NCI-H345 treated with DMSO at 0.1 percent for 48 hours (cell line): Measurements from ENCODE around the gene MAEA.

Experiments used
- DNase-seq: peaks from one replicate; lab custom pipeline; 2025; ENCODE audit not compliant: unreplicated experiment; lab: John Stamatoyannopoulos, UW

MAEA gene

GRCh38 chr4:1298461-1298860 lies 8.8 kb downstream of the MAEA start:
- no peak for DNase-seq

GRCh38 chr4:1299301-1299860 lies 9.7 kb downstream of the MAEA start:
- no peak for DNase-seq

- DNase-seq, result no peak
Observed at GRCh38 chr4:1300466-1301455, 11.1 kb downstream of the MAEA start.

- DNase-seq, result no peak
Observed at GRCh38 chr4:1302159-1302558, 12.5 kb downstream of the MAEA start.

DNA sequence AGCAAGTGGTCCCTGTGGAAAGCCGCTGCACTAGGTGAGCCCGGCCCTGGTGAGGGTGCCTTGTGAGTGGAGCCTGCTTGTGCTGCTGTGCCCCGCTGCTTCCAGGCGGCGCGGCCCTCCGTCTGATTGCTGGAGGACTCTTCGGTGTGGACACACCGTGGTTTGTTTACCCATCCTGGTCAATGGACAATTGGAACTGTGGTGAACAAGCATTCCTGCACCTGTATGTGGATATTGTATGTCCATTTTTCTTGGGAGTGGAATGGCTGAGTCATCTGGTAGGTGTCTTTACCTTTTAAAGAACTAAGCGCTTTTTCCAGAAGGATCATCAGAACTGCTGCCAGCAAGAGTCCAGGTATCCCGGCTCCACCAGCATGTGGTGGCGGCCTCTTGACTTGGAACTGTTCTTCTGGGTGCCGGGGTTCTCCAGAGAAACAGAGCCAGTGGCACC lies 15.6 kb downstream of the MAEA start:
- no peak for DNase-seq

GRCh38 chr4:1305781-1306455 lies 16.2 kb downstream of the MAEA start:
- DNase-seq, result no peak

DNA sequence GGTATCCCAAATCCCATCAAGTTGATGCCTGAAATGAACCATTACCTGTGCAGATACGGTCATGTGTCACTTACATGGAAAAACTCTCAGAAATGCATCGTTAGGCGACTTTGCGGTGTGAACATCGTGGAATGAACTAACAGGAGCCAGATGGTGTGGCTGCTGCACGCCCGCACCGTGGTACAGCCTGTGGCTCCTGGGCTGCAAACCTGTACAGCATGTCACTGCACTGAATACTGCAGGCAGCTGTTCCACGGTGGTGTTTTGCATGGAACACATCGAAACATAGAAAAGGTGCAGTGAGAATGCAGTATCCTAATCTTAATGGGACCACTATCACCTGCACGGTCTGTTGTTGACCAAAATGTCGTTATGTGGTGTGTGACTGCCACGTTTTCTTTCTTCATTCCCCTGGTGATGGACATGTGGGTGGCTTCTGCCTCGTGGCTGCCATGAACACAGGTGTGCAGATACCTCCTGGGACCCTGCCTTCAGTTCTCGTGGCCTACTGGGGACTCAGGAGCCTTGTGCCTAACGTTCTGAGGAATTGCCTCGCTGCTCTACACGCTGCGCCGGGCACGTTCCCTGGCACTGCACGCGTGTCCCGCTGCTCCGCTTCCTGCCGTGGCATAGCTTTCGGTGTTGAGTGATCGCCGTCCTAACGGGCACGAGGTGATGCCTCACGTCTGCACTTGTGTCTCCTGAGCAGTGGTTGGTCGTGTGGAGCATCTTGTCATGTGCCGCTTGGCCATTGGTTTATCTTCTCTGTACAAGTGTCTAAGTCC lies 18.5 kb downstream of the MAEA start:
- DNase-seq, result no peak

GRCh38 chr4:1309261-1310010 lies 19.7 kb downstream of the MAEA start:
- DNase-seq, result no peak

DNA sequence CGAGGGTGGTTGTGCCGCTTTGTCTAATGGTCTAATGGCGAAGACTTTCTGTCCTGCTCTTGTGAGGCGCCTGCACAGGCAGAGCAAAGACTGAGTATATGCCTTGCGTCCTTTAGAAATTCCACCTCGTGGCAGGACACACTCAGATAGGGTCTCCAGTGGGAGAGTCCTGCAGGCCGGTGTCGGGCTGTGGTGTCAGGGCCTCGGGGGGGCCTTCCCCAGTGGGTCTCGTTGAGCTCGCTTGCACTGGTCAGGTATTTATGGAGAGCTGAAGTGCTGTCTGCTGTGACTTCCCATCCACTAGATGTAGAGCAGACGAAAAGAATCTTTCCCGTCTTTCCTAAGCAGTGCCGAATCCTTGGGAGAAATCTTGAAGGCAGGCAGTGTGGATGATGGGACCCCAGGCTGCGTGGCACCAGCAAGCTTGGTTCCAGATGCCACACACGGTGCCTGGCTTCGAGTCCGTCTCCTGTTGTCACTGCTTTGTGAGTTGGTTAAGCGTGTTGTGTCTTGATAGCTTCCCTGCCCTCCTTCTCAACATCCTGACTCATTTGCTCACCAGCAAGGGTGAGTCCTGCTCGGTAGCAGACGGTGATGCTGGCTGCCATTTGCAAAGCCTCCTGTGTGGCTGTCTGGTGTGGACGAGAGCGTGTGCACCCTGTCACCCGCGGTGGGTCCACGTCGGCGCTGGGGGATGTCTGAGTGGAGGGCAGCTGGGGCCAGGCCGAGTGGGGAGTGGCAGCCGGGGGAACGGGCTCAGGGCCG lies 20.5 kb downstream of the MAEA start:
- no peak for DNase-seq

DNA sequence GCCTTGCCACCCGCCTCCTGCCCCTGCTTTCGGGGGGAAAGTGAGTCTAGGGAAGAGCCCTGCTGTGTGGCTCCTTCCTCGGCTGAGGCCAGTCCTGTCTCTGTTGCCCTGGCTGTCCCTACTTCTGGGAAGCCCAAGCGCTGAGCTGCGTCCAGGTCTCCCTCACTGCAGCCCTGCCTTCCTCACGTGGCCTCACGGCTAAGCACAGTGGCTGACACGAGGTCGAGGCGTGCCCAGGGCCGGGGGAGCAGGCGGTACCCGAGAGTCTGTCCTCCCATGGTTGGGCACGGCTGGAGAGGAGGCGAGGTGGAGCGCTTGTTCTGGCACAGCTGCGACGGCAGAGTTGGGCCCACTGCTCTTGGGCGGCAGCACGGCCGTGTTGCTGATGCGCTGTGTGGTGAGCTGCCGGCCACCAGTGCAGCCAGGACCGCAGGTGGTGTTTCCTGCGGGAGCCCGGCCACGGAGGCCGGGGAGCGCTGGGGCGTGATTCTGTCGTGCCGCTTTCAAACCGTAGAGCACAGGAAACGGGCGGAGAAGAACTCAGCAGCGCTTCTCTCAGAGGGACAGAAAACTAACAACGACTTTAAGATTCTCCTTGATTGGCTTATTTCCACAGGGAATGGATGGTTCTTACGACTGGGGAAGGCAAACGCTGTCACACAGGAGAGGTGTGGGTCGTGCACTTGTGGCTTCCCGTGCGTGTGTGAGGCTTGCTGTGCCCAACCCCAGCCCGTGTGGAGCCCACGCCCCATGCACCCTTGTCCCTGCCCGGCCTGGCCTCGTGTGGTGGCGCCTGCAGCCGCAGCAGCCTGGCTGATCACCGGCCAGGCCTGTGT lies 21.3 kb downstream of the MAEA start:
- no peak for DNase-seq

DNA sequence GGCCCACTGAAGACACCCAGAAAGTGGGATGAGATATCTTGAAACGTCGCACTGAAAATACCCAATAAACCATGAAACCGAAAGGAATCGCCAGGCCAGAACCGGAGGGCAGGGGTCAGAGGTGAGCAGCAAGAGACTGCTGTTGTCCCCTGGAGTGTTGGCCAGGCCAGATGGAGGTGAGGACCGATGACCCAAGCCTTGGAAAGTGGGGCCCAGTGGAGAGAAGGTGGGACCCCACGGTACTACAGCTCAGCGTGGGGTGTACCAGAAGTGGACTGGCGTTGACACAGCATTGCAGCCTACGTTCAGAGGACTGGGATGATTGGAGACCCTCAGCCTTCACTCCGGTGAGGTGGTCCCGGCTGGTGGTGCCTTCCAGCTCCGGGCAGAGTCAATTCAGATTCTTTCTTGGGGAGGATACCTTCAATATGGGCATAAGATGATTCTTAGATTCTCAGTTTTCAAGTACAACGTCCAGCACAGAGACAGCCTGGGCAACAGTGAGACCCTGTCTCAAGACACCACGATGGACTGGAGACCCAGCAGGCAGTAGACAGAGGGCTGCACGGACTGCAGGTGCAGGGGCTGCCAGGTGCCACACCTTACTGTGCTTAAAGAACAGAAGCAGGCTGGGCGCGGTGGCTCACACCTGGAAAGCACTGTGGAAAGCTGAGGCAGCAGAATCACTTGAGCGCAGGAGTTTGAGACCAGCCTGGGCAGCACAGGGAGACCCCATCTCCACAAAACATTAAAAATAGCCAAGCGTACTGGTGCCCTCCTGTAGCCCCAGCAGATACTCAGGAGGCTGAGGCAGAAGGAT lies 23.3 kb downstream of the MAEA start:
- DNase-seq, result no peak

DNA sequence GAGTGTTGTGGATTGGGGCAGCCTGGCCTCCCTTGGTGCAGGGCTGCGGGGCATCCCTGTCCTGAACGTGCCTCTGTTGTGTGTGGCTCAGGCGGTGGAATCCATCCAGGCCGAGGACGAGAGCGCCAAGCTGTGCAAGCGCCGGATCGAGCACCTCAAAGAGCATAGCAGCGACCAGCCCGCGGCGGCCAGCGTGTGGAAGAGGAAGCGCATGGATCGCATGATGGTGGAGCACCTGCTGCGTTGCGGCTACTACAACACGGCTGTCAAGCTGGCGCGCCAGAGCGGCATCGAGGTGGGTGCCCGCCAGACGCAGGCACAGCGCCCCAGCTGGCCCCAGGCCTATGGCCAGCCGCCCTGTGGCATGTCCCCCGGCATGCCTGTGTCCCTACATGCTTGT lies 25.6 kb downstream of the MAEA start:
- DNase-seq, result no peak

- no peak for DNase-seq
Observed at GRCh38 chr4:1315836-1316536, 26.3 kb downstream of the MAEA start.

DNA sequence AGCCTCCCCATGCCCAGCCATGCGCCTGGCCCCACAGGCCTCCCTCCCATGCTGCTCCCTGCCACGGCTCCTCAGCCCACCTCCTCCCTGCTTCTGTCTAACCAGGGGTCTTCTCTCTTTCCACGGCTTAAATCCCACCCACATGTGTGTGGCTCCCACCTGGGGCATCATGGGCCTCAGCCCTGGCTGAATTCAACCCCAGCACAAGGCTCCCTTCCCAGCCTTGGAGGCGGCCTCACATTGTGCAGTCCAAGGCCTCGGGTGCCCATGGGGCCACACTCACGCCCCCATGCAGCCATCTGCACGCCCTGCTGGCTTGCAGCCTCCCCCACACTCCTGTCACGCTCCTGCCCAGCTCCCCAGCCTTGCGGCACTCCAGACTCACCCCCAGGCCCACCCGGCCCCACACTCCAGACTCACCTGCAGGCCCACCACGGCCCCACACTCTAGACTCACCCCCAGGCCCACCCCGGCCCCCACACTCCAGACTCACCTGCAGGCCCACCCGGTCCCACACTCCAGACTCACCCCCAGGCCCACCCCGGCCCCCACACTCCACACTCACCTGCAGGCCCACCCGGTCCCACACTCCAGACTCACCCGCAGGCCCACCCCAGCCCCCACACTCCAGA lies 27.0 kb downstream of the MAEA start:
- no peak for DNase-seq

DNA sequence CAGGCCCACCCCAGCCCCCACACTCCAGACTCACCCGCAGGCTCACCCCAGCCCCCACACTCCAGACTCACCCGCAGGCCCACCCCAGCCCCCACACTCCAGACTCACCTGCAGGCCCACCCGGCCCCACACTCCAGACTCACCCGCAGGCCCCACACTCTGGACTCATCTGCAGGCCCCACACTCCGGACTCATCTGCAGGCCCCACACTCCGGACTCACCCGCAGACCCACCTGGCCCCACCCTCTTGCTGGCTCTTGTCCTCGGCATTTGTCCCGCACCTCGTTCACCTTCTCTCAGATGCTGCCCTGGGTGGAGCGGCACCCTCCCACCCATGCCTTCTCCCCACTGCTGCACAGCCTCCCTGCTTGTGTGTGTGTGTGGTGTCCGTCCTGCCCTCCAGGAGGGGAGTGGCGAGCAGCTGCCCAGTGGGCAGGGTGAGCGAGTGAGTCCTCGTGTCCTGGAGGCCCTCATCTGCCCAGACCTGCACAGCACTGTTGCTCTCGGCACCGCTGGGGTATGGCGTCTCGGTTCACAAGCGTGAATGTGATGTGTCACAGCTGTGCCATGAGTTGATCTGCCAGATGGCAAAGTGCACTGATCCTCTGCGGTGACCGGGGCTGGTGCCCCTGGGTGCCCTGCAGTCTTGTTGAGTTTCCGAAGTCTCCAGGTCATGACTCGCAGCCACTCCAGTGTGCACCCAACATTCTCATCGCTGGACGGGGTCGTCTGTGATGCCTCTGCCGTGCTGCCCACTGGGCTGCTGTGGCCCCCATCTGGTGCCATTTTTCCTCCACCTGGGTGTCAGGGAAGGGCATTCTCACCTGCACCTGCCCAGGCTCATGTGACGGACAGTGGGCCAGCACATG lies 27.7 kb downstream of the MAEA start:
- no peak for DNase-seq

DNA sequence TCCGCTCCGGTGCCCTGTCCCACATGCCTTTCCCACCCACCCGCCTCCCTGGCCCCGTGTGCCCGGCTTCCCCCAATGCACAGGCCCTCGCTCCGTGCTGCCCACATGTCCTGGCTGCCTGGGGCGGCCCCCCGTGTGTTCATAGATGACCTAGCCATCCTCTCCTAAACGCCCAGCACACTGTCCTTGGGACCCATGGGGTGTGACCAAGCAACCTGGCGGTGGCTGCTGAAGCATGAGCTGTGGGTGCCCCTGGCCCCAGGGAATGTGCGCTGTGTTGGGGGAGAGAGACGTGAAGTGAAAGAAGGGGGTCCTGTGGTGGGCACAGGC lies 28.3 kb downstream of the MAEA start:
- no peak for DNase-seq
